ENCODE data around the gene ZC3H7A. TPM values are rescaled to one million over a fixed set of nuclear protein-coding genes. Genes with fewer than 3 reads are reported as not detected.
A peak's percentile ranks its signal among the peaks of the same experiment; 100 is the strongest.

Gene ZC3H7A
- total RNA-seq, 4 donors from 2014 or later: 16.6 to 34.1 (median 30.2) TPM

- Histone ChIP-seq H3K36me3 (peaks cover 6 to 57% (median 13%) of the 10 kb centered on the region in 3 donors), H3K9me3 (no peaks in the 10 kb centered on the region), H3K4me1 (peaks cover 13 to 59% (median 14%) of the 10 kb centered on the region in 3 donors), H3K27ac (no peak overlapping the region), H3K27me3 (no peaks in the 10 kb centered on the region), H3K4me3 (no peak overlapping the region)
- intact Hi-C loops (cut with DNase I): no loop called here
- WGBS, 2 donors: 50 to 67% methylated on average over 8 of the region's 8 CpGs
- TF ChIP-seq POLR2A (IDR thresholded peaks at IDR 0.05) (no peak), CTCF (IDR thresholded peaks at IDR 0.05) (no peak)
- DNase-seq: no peak
These were observed 59.3 kb downstream of the ZC3H7A start for GRCh38 chr16:11737713-11738112.

- Histone ChIP-seq H3K4me3 (no peak overlapping the region), H3K9me3 (no peaks in the 10 kb centered on the region), H3K27ac (peak overlapping the region in 1 of 4 donors; percentile 2), H3K27me3 (no peaks in the 10 kb centered on the region), H3K36me3 (peaks cover 6 to 65% (median 13%) of the 10 kb centered on the region in 3 donors), H3K4me1 (peaks cover 13 to 59% (median 14%) of the 10 kb centered on the region in 3 donors)
- intact Hi-C loops (cut with DNase I): no loop called here
- TF ChIP-seq POLR2A (IDR thresholded peaks at IDR 0.05) (no peak), CTCF (IDR thresholded peaks at IDR 0.05) (no peak)
- DNase-seq: no peak
- WGBS, 2 donors: 77 to 82% methylated on average over 6 of the region's 6 CpGs
These were observed 60.2 kb downstream of the ZC3H7A start for GRCh38 chr16:11736903-11737302.

- intact Hi-C loops (cut with DNase I): no loop called here
- H3K9me3 ChIP-seq: no peaks in the 10 kb centered on the region
- no peaks in the 10 kb centered on the region for H3K27me3 ChIP-seq
- no peak for DNase-seq
- TF ChIP-seq POLR2A (IDR thresholded peaks at IDR 0.05): no peak
- no peak for TF ChIP-seq CTCF (IDR thresholded peaks at IDR 0.05)
- no peak overlapping the region for H3K4me3 ChIP-seq
- no peak overlapping the region for H3K27ac ChIP-seq
- H3K36me3 ChIP-seq: peaks cover 6 to 76% (median 16%) of the 10 kb centered on the region in 3 donors
- 79 to 85% methylated on average over 6 of the region's 8 CpGs for WGBS, 2 donors
- peaks cover 5 to 49% (median 10%) of the 10 kb centered on the region in 3 donors for H3K4me1 ChIP-seq
These were observed 61.3 kb downstream of the ZC3H7A start for GRCh38 chr16:11735787-11736186.

GRCh38 chr16:11734653-11735043 is 62.4 kb downstream of the ZC3H7A start:
- 59 to 83% methylated on average over 6 of the region's 6 CpGs for WGBS, 2 donors
- Histone ChIP-seq H3K4me1 (peaks cover 0 to 37% (median 0%) of the 10 kb centered on the region in 3 donors), H3K9me3 (no peaks in the 10 kb centered on the region), H3K27ac (peak overlapping the region in 2 of 4 donors; percentile 3 to 32), H3K27me3 (no peaks in the 10 kb centered on the region), H3K4me3 (no peak overlapping the region), H3K36me3 (peaks cover 6 to 88% (median 17%) of the 10 kb centered on the region in 3 donors)
- TF ChIP-seq CTCF (IDR thresholded peaks at IDR 0.05) (no peak), POLR2A (IDR thresholded peaks at IDR 0.05) (no peak)
- no peak for DNase-seq
- intact Hi-C loops (cut with DNase I): no loop called here

GRCh38 chr16:11734025-11734652 is 62.9 kb downstream of the ZC3H7A start:
- WGBS, 2 donors: 56 to 64% methylated on average over 3 of the region's 3 CpGs
- Histone ChIP-seq H3K36me3 (peaks cover 9 to 93% (median 19%) of the 10 kb centered on the region in 3 donors), H3K9me3 (no peaks in the 10 kb centered on the region), H3K4me3 (no peak overlapping the region), H3K4me1 (peaks cover 0 to 32% (median 0%) of the 10 kb centered on the region in 3 donors), H3K27ac (peak overlapping the region in 2 of 4 donors; percentile 6 to 32), H3K27me3 (no peaks in the 10 kb centered on the region)
- no peak for DNase-seq
- intact Hi-C loops (cut with DNase I): no loop called here
- TF ChIP-seq CTCF (IDR thresholded peaks at IDR 0.05): no peak
- no peak for TF ChIP-seq POLR2A (IDR thresholded peaks at IDR 0.05)

Data from esophagus squamous epithelium (tissue), 5 donors.